Measurements from ENCODE around the gene DNAI7.

The DNAI7 gene

GRCh38 chr12:25162866-25163265 lies 32.1 kb downstream of the DNAI7 start:
- DNase-seq: no peak

GRCh38 chr12:25156061-25156460 lies 38.9 kb downstream of the DNAI7 start:
- no peak for DNase-seq

GRCh38 chr12:25155022-25155576 lies 39.9 kb downstream of the DNAI7 start:
- peak; percentile 41 for DNase-seq

GRCh38 chr12:25152055-25152454 lies 42.9 kb downstream of the DNAI7 start:
- no peak for DNase-seq

- no peak for DNase-seq
These were observed 43.5 kb downstream of the DNAI7 start for GRCh38 chr12:25151476-25151875.

- DNase-seq: no peak
These were observed 48.3 kb downstream of the DNAI7 start for GRCh38 chr12:25146686-25147085.

GRCh38 chr12:25135531-25136154 lies 59.3 kb downstream of the DNAI7 start:
- peak; percentile 92 for DNase-seq

- no peak for DNase-seq
These were observed 63.7 kb downstream of the DNAI7 start for GRCh38 chr12:25131270-25131669.

- peak; percentile 68 for DNase-seq
These were observed 64.2 kb downstream of the DNAI7 start for GRCh38 chr12:25130741-25131188.

- DNase-seq: no peak
These were observed 68.2 kb downstream of the DNAI7 start for GRCh38 chr12:25126746-25127145.

GRCh38 chr12:25126101-25126500 lies 68.9 kb downstream of the DNAI7 start:
- no peak for DNase-seq

- no peak for DNase-seq
These were observed 70.5 kb downstream of the DNAI7 start for GRCh38 chr12:25124493-25124892.

GRCh38 chr12:25123126-25123525 lies 71.8 kb downstream of the DNAI7 start:
- no peak for DNase-seq

GRCh38 chr12:25121916-25122315 lies 73.0 kb downstream of the DNAI7 start:
- no peak for DNase-seq

- DNase-seq: no peak
These were observed 73.8 kb downstream of the DNAI7 start for GRCh38 chr12:25121110-25121509.

GRCh38 chr12:25119020-25119419 lies 75.9 kb downstream of the DNAI7 start:
- no peak for DNase-seq

GRCh38 chr12:25115677-25116076 lies 79.3 kb downstream of the DNAI7 start:
- no peak for DNase-seq

GRCh38 chr12:25113651-25114050 lies 81.3 kb downstream of the DNAI7 start:
- DNase-seq: no peak

- no peak for DNase-seq
These were observed 84.7 kb downstream of the DNAI7 start for GRCh38 chr12:25110260-25110659.

GRCh38 chr12:25107920-25108319 lies 87.0 kb downstream of the DNAI7 start:
- no peak for DNase-seq

GRCh38 chr12:25106818-25107217 lies 88.1 kb downstream of the DNAI7 start:
- DNase-seq: no peak

- no peak for DNase-seq
These were observed 92.6 kb downstream of the DNAI7 start for GRCh38 chr12:25102402-25102801.

GRCh38 chr12:25101092-25101445 lies 93.9 kb downstream of the DNAI7 start:
- no peak for DNase-seq

GRCh38 chr12:25100194-25101091 lies 94.5 kb downstream of the DNAI7 start:
- DNase-seq: no peak
